Small intestine (tissue), 7 donors: ENCODE measurements around the gene CHSY1. TPM values are rescaled to one million over a fixed set of nuclear protein-coding genes. Genes with fewer than 3 reads are reported as not detected.

Source experiments
- DNase-seq, 2 donors: peaks; one replicate each; pipeline versions ENCODE4 v3.0.0 to v3.0.0-alpha.2; 2013
- FAIRE-seq: peaks from 2 replicates; lab custom pipeline; 2012; peaks lifted over from hg19 to GRCh38; lab: Jason Lieb, UNC
- H3K27ac ChIP-seq, 3 donors: one replicate each; pipeline ENCODE4 v1.5.1; 2013; ENCODE audit warnings: low read length in 2 of 3, mild to moderate bottlenecking in 2 of 3, control low read depth in 1 of 3, inconsistent platforms in 1 of 3, low read depth in 1 of 3, moderate library complexity in 1 of 3
- H3K27me3 ChIP-seq, 3 donors: one replicate each; pipeline ENCODE4 v1.6.1; 2013; ENCODE audit warnings: low read length in 3 of 3, inconsistent platforms in 1 of 3; ENCODE audit not compliant: control insufficient read depth in 3 of 3, insufficient read depth in 3 of 3
- H3K36me3 ChIP-seq, 3 donors: one replicate each; pipeline ENCODE4 v1.6.1; 2013; ENCODE audit warnings: low read length in 3 of 3, inconsistent platforms in 1 of 3, low read depth in 1 of 3, mild to moderate bottlenecking in 1 of 3, moderate library complexity in 1 of 3; ENCODE audit not compliant: control insufficient read depth in 3 of 3, insufficient read depth in 2 of 3
- H3K4me1 ChIP-seq, 3 donors: one replicate each; pipeline ENCODE4 v1.6.1; 2013; ENCODE audit warnings: low read length in 2 of 3, inconsistent platforms in 1 of 3, low read depth in 1 of 3, mild to moderate bottlenecking in 1 of 3, moderate library complexity in 1 of 3; ENCODE audit not compliant: control insufficient read depth in 3 of 3, insufficient read depth in 2 of 3
- H3K4me3 ChIP-seq, 3 donors: one replicate each; pipeline ENCODE4 v1.5.1; 2013; ENCODE audit warnings: low read length in 3 of 3, control low read depth in 1 of 3, inconsistent platforms in 1 of 3, low read depth in 1 of 3, mild to moderate bottlenecking in 1 of 3, moderate library complexity in 1 of 3
- H3K9me3 ChIP-seq, 2 donors: one replicate each; pipeline ENCODE4 v1.6.1; 2013; ENCODE audit warnings: low read depth in 1 of 2, low read length in 1 of 2; ENCODE audit not compliant: control insufficient read depth in 2 of 2, insufficient read depth in 1 of 2
- WGBS, 3 donors: extraction: QIAGEN DNeasy Blood & Tissue Kit; methylation state at CpG; one replicate each; pipeline ENCODE4 v1.1.7; 2013; 5-methylcytosine and 5-hydroxymethylcytosine counted together
- polyA plus RNA-seq, 4 donors: library from polyadenylated mRNA; stranded (reverse) in 3 of 4; unstranded in 1 of 4; fragments of 200-250 nt in 3 of 4; fragments of 120-200 nt in 1 of 4; gene quantifications; one replicate each; pipeline versions ENCODE4 v1.2.1 to v1.2.3, GENCODE V29; 2013
- donor health status: healthy with polysubstance abuse.
- donor health status: control.
- donor health status: control.
- donor health status: Bipolar disorder and iron deficiency.
- donor health status: healthy.

Gene CHSY1
- polyA plus RNA-seq, 4 donors: 1.6 to 13.1 (median 6.0) TPM

DNA sequence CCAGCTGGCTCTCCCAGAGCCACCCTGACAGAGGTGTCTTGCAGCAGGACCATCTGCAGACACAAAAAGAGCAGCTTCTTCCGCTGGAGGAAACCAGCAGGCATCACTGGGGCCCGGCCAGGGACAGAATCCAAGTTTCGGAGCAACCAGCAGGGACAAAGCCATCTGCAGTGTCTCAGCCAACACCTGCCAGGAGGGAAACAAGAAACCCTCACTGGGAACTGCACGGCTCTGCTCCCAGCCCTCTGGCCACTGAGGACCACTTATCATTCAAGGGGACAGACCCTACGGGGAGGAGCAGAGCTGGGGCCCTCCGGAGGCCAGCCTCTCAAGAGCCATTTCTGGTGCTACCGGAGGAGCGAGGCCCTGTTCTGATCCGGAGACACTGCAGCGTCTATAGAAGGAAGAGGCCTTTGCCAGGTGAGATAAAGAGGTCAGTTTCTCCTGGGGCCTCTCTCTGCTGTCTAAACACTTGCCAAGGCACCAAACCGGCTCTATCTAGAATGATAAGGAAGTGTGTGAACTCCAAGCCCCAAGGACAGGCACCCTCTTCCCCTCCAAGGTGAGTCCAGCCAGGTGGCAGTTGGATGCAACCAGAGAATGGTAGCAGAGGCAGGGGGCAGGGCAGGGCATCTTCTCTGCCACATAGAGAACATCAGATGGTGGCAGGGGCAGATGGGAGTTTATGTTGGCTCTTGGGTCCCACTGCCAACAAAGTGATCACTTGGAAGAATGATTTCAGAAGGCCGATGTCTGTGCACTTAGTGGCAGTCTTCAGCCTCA lies 89.0 kb downstream of the CHSY1 start:
- DNase-seq (no peak), FAIRE-seq (no peak)
- WGBS, 3 donors: 42 to 66% (median 62%) methylated on average over 12 of the region's 12 CpGs
- no peak overlapping the region for H3K4me3 ChIP-seq
- no peak overlapping the region for H3K27ac ChIP-seq
- H3K9me3 ChIP-seq: peaks cover 0 to 18% of the 10 kb centered on the region in 2 donors
- H3K4me1 ChIP-seq: no peaks in the 10 kb centered on the region
- H3K27me3 ChIP-seq: no peaks in the 10 kb centered on the region
- no peaks in the 10 kb centered on the region for H3K36me3 ChIP-seq

DNA sequence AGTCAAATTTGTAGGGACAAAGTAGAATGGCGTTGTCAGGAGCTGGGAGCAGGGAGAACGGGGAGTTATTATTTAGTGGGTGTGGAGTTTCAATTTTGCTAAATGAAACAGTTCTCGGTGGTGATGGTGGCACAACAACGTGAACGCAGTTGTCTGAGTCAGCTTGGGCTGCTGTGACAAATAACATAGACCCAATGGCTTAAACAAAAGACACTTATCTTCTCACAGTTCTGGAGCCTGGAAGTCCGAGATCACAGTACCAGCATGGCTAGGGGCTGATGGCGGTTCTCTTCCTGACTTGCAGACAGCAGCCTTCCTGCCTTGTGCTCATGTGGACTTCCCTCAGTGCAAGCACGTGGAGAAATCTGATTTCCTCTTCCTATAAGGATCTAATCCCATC lies 90.2 kb downstream of the CHSY1 start:
- DNase-seq (no peak), FAIRE-seq (no peak)
- WGBS, 3 donors: 70 to 80% (median 72%) methylated on average over 8 of the region's 8 CpGs

DNA sequence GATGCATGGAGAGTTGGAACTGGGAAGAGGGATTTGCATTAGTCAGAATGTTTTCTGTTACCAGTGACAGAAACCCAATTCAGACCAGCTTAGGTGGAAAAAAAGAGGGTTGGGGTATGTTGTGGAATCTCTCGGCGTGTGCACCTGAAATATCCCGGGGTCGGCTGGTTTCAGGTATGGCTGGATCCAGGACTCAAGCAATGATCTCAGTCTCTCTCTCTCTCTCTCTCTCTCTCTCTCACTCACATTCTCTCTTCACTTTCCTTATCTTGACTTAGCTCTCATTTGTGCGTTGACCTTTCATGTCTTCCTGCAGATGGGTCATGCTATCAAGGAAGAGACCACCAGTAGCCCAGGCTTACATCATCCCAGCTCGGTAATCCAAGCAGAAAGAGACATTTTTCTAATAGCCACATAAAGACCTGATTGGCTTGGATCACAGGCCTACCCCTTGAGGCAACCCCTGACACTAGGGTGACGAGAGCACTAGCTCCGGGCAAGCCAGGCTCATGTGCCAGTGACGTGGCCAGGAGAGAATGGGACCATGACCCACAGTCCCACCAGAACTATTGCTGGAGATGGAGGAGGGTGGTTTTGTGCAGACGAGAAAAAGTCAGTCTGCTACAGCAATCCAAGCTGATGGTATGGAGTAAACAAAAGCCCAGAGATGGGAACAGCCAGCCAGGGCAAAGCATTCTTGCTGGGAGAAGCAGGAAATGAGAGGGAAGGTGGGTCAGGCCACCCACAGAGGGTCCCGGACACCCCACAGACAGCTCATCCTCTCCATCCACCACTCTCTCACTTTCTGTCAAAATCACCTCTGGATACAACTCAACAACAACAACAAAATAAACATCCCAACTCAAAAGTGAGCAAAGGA lies 91.7 kb downstream of the CHSY1 start:
- FAIRE-seq: no peak
- H3K36me3 ChIP-seq: no peaks in the 10 kb centered on the region
- H3K27me3 ChIP-seq: no peaks in the 10 kb centered on the region
- H3K4me1 ChIP-seq: no peaks in the 10 kb centered on the region
- no peak overlapping the region for H3K4me3 ChIP-seq
- DNase-seq: no peak
- H3K27ac ChIP-seq: no peak overlapping the region
- 80 to 83% (median 83%) methylated on average over 11 of the region's 11 CpGs for WGBS, 3 donors
- peaks cover 0 to 11% of the 10 kb centered on the region in 2 donors for H3K9me3 ChIP-seq

More for the DNA sequence above, 90.2 kb downstream of the CHSY1 start:
- Histone ChIP-seq H3K9me3 (peaks cover 0 to 18% of the 10 kb centered on the region in 2 donors), H3K4me3 (no peak overlapping the region), H3K27me3 (no peaks in the 10 kb centered on the region), H3K36me3 (no peaks in the 10 kb centered on the region), H3K27ac (no peak overlapping the region), H3K4me1 (no peaks in the 10 kb centered on the region)

DNA sequence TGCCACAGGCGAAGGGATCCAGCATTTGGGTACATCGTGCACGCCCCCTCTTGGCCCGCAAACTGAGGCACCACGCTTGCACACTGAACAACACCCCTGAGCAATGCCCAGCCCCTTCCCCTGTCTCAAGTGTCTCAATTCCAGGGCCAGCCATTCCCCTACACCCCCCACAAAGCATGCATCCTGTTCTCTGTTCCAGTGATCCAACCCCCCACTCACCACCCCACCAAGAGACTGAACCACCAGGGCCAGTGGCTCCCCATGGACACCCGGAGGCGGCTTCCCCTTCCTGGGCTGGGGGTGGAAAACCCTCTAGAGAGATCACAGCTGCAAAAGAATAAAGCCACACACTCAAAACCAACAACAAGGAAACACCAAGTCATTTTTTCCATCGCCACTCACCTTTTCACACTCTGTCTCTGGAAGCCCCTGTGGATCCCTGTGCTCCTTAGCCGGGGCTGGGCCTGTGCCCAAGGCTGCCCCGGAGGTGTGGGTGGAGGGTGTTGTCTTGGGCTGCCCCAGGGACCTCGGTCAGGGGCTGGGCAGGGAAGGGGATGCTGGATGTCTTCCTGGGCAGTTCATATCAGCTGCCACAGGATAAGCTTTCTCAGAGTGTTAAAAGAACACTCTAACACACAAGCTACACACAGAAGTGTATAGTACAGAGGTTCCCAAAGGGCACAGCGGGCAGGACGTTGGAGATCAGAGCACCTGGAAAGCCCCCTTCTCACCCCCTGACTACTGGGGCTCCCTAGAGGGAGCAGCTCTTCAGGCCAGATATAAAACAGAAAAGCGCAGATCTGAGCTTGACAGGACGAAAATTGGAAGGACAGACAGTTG lies 92.5 kb downstream of the CHSY1 start:
- H3K36me3 ChIP-seq: no peaks in the 10 kb centered on the region
- WGBS, 3 donors: 72 to 78% (median 72%) methylated on average over 15 of the region's 15 CpGs
- H3K4me3 ChIP-seq: no peak overlapping the region
- peaks cover 0 to 4% of the 10 kb centered on the region in 2 donors for H3K9me3 ChIP-seq
- no peak for DNase-seq
- H3K4me1 ChIP-seq: no peaks in the 10 kb centered on the region
- no peaks in the 10 kb centered on the region for H3K27me3 ChIP-seq
- H3K27ac ChIP-seq: no peak overlapping the region
- no peak for FAIRE-seq

DNA sequence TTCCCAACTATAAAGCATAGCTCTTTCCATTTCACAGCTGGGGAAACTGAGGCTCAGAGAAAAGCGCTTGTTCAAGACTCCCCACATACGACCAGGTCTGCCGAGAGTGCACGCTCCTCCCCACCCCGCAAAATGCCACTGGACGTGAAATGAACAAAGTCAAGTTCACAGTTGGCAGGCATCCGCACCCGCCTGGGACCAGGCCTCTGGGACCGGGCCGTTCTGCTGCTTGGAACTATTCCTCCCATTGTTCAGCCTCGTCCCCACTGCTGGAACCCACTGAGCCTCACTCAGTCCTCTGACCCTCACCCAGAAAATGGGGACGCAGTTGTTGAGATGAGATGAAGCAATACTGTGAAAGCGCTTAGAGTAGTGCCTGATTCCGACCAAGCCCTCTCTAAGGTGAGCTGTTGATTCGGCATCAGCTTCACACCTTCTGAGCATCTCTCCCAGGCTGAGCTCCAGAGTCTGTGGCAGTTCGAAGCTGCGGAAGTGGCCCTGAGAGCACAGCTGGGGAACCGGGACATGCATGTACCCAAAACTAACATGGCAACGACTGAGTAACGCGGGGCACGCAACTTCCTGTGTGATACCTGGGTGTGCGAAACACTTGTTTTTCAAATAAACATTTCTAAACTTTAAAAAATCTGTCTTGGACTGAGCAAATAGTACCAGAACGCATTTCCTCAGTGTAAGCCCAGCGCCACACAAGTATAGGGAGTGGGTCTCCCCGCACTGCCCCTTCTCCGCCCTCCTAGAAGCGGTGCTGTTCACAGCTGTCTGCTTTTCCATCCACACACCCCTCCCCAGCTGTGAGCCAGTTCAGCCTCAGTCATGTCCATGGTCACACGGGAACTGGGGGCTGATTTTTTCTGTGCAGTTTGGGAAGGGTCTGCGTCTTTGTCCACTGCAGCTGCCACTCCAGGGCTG lies 93.4 kb downstream of the CHSY1 start:
- FAIRE-seq (no peak), DNase-seq (no peak)
- no peak overlapping the region for H3K27ac ChIP-seq
- no peaks in the 10 kb centered on the region for H3K4me1 ChIP-seq
- no peaks in the 10 kb centered on the region for H3K9me3 ChIP-seq
- H3K36me3 ChIP-seq: no peaks in the 10 kb centered on the region
- H3K4me3 ChIP-seq: no peak overlapping the region
- H3K27me3 ChIP-seq: no peaks in the 10 kb centered on the region
- WGBS, 3 donors: 86 to 90% (median 87%) methylated on average over 30 of the region's 30 CpGs

DNA sequence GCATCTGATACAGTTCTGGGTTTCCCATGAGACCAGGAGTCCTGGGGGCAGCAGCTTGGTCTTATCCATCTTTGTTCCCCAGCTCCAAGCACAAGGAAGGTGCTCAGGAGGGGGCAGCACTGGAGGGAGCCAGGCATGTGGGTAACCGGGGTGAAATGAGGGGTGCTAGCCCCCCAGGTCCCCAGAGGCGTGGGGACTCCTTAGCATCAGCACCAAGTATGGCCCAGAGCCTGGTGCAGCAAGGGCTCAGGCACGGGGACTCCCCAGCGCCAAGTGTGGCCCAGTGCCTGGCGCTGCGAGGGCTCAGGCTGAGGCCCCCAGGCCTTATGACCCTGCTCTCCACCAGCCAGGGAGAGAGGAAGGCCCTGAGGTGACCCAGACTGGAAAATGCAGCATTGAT lies 94.1 kb downstream of the CHSY1 start:
- Histone ChIP-seq H3K9me3 (no peaks in the 10 kb centered on the region), H3K27ac (no peak overlapping the region), H3K4me1 (no peaks in the 10 kb centered on the region), H3K27me3 (no peaks in the 10 kb centered on the region), H3K36me3 (no peaks in the 10 kb centered on the region), H3K4me3 (no peak overlapping the region)
- WGBS, 3 donors: 93 to 94% (median 93%) methylated on average over 6 of the region's 6 CpGs
- FAIRE-seq: no peak
- no peak for DNase-seq

DNA sequence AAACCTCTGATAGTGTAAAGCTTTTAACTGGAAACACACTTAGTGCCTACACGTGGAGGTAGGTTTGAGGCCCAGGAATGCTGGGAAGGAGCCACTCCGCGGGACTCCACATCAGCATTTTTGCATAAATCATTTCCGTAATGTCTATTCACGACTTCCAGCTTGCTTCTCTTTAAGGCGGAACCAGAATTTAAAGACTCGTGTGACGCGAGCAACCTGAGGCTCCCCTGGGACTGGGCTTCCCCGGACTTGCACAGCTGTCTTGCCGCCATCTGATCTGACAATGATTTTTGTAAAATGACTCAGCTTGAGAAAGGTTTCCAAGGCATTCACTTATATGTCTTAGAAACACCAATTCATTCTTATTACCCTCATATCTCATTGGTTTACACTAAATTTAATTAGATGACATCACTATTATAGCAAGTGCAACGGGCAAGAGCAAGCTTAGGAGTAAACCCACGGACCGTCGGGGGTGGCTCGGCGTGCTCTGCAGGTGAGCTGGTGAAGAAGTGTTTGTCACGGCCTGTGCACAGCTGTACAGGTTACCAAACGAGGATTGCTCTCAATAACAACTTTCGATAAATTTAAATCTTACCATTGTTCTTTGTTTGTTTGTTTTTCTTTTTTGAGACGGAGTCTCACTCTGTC lies 95.2 kb downstream of the CHSY1 start:
- H3K4me3 ChIP-seq: no peak overlapping the region
- 85 to 90% (median 86%) methylated on average over 21 of the region's 21 CpGs for WGBS, 3 donors
- no peaks in the 10 kb centered on the region for H3K9me3 ChIP-seq
- no peaks in the 10 kb centered on the region for H3K4me1 ChIP-seq
- H3K36me3 ChIP-seq: no peaks in the 10 kb centered on the region
- no peak overlapping the region for H3K27ac ChIP-seq
- DNase-seq: no peak
- H3K27me3 ChIP-seq: no peaks in the 10 kb centered on the region
- FAIRE-seq: no peak
